Nasal cavity respiratory epithelium epithelial cell of viscerocranial mucosa (primary cell): ENCODE data around the gene TLR1. TPM values are rescaled to one million over a fixed set of nuclear protein-coding genes. Genes with fewer than 3 reads are reported as not detected.

ENCODE experiments used
- total RNA-seq: library from RNA; depleted of rRNA; stranded (reverse); fragments of >200 nt; gene quantifications from 2 replicates; pipeline ENCODE4 v1.2.3, GENCODE V29; 2014

TLR1 gene
- total RNA-seq, result 0.34 and 0.78 TPM in 2 replicates

DNA sequence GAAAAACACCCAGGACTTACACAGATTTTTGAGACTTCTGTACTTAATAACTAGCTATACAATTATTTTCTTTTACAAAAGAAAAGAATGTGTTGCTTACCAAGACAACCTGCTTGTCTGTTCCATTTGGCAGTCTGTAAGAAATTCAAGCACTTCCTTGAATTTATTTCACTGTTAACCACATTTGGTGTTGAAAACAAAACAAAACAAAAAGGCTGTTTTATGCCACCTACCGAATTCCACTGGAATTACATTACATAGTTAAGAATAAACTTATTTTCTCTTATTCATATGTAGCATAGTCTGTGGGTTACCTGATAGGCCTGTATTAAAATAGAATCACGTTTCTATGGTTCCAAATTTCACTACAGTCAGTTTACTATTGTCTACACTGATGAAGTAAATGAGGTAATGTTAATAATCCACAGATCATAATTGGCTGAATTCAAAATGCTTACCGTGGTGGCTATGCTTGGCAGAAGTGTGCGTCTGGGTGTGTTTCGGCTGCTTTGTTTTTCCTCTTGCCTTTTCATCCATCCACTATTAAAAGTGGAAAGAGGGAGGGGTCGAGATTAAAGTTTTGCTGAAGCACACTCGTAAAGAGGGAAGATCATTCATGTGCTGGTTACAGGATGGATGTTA is at the start of gene TLR1:
Gene TLR1 (minus strand): TSS at position 138 of the 642 bp plus-strand sequence. CDS start 5,960 bp downstream, outside the sequence.

DNA sequence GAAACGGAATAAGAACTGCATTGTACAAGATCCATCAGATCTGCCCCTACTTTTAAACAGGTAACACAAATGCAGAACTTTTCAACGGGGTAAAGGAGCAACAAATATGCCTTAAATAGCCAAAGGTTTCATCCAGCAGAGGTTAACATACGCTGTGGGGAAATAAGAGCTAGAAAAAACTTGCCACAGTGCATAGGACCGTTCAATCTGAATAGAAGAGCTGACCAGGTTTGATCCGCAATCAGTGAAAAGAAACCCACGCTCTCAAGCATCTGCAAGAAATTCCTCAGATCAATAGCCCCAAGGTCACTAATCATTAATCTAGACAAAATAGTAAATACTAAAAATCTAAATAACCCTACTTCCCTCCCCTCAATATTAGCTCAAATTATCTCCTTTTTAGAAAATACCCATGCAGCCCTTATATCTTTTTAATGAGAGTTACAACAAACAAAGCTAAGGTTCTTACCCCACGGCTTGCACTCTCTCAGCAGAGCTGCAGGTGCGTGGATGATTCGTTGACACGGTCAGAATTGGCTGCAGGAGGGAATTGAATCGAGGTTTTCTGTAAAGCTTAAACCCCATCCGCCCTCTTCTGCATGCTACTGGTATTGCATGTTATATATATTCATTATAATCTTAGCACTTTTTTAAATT is 22.0 kb downstream of the TLR1 start, which contains the start of gene TLR10:
Gene TLR10 (minus strand): TSS at position 539 of the 657 bp plus-strand sequence. CDS start 7,400 bp downstream, outside the sequence.

Other genes with a start within 250 kb of the TLR1 start
- gene KLF3, start 140.6 kb downstream of the TLR1 start, total RNA-seq, result 44.4 and 59.5 TPM in 2 replicates
- gene TLR10, start 21.8 kb downstream of the TLR1 start, total RNA-seq, result under 0.01 TPM in 1 of 2 replicates, not detected in the other
- gene TLR6, start 52.0 kb upstream of the TLR1 start, total RNA-seq, result 0.34 and 0.50 TPM in 2 replicates
- gene FAM114A1, start 63.0 kb upstream of the TLR1 start, total RNA-seq, result 28.0 and 73.3 TPM in 2 replicates
- 3.8 and 4.8 TPM in 2 replicates for gene TMEM156, start 227.6 kb upstream of the TLR1 start, total RNA-seq